Prostate gland (tissue), 2 donors: ENCODE results near the gene SIAH2. TPM values are rescaled to one million over a fixed set of nuclear protein-coding genes. Genes with fewer than 3 reads are reported as not detected.
"Not testable (repeated sequence)": the region's sequence is repeated elsewhere in the genome, so short reads cannot be mapped to it uniquely, and the experiment has no call there.

Source experiments
- DNase-seq: peaks from one replicate; pipeline ENCODE4 v3.0.0-alpha.2; 2019; ENCODE audit warnings: low spot score
- H3K27ac ChIP-seq, 2 donors: fragments of 200-600 bp; sonication (generic); 2 replicates each; pipeline ENCODE4 v1.5.1; 2017 to 2019
- H3K27me3 ChIP-seq: fragments of 200-600 bp; sonication (generic); replicated peaks from 2 replicates; pipeline ENCODE4 v1.5.1; 2019; ENCODE audit not compliant: insufficient read depth
- H3K36me3 ChIP-seq, 2 donors: fragments of 200-600 bp; sonication (generic); 1 replicate in 1 of 2; 2 replicates in 1 of 2; pipeline versions ENCODE4 v1.5.1 to v1.8.1; 2017 to 2019
- H3K4me1 ChIP-seq: fragments of 200-600 bp; sonication (generic); replicated peaks from 2 replicates; pipeline ENCODE4 v1.5.1; 2019
- H3K4me3 ChIP-seq, 2 donors: fragments of 200-600 bp; sonication (generic); 2 replicates each; pipeline ENCODE4 v1.5.1; 2017 to 2019
- H3K9me3 ChIP-seq: fragments of 200-600 bp; sonication (generic); 2 replicates; pipeline ENCODE4 v1.5.1; 2017
- POLR2A ChIP-seq: fragments of 450-650 bp; IDR thresholded peaks from one replicate; pipeline ENCODE4 v1.6.1; 2016; ENCODE audit warnings: antibody characterized with exemption, mild to moderate bottlenecking
- POLR2AphosphoS5 ChIP-seq: sonication (generic); formaldehyde crosslinking; IDR thresholded peaks from one replicate; pipeline ENCODE4 v1.6.1; 2017; ENCODE audit warnings: antibody characterized with exemption
- WGBS: methylation state at CpG from one replicate; pipeline ENCODE4 v1.1.5; 2018; 5-methylcytosine and 5-hydroxymethylcytosine counted together
- intact Hi-C: fragments of 100-400 bp; cut with DNase I; formaldehyde crosslinking; loops from one replicate; pipeline ENCODE4 v1.14.2; 2022
- total RNA-seq, 2 donors: library from RNA; depleted of rRNA; stranded (reverse); fragments of >200 nt; gene quantifications; one replicate each; pipeline ENCODE4 v1.1.0, GENCODE V29; 2016
- TF ChIP-seq, protein P1 (sequence below), 4 experiments: fragments of 200-600 bp in 2 of 4; fragments of 450-650 bp in 2 of 4; sonication (generic) in 2 of 4; IDR thresholded peaks; 1 replicate in 3 of 4; 2 replicates in 1 of 4; pipeline ENCODE4 v1.5.1; 2016 to 2019; ENCODE audit warnings: antibody characterized with exemption in 4 of 4, mild to moderate bottlenecking in 2 of 4, moderate library complexity in 2 of 4

Gene SIAH2
- total RNA-seq, 2 donors from 2014 or later = 47.4 to 48.9 TPM

DNA sequence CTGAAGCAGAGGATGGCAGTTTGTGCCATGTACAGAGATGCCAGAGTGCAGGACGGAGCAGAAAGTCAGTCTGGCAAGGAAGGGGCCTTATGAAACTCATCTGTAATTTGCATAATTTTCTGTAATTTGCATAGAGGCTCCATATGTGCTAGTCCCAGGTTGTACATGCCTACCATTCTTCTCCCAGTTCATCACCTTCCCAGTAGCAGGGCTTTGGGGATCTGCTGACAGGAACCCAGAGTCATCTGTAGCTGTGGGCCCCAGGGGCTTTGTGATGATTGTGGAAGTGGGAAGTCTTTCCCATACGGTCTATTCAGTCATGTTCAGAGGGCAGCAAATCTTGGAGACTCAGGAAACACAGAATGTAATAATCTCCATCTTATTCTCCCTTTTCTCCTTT, 42.4 kb upstream of the SIAH2 start:
- Histone ChIP-seq H3K9me3 (no peaks in the 10 kb centered on the region), H3K27ac (no peak overlapping the region), H3K4me1 (no peaks in the 10 kb centered on the region), H3K27me3 (no peaks in the 10 kb centered on the region), H3K4me3 (no peak overlapping the region), H3K36me3 (no peaks in the 10 kb centered on the region)
- TF ChIP-seq POLR2AphosphoS5 (no peak), POLR2A (no peak)
- TF ChIP-seq, protein P1, sequence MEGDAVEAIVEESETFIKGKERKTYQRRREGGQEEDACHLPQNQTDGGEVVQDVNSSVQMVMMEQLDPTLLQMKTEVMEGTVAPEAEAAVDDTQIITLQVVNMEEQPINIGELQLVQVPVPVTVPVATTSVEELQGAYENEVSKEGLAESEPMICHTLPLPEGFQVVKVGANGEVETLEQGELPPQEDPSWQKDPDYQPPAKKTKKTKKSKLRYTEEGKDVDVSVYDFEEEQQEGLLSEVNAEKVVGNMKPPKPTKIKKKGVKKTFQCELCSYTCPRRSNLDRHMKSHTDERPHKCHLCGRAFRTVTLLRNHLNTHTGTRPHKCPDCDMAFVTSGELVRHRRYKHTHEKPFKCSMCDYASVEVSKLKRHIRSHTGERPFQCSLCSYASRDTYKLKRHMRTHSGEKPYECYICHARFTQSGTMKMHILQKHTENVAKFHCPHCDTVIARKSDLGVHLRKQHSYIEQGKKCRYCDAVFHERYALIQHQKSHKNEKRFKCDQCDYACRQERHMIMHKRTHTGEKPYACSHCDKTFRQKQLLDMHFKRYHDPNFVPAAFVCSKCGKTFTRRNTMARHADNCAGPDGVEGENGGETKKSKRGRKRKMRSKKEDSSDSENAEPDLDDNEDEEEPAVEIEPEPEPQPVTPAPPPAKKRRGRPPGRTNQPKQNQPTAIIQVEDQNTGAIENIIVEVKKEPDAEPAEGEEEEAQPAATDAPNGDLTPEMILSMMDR (IDR thresholded peaks at IDR 0.05) = no peak
- DNase-seq = no peak
- intact Hi-C loops = no loop called here
- 64% methylated on average over 2 of the region's 2 CpGs for WGBS

DNA sequence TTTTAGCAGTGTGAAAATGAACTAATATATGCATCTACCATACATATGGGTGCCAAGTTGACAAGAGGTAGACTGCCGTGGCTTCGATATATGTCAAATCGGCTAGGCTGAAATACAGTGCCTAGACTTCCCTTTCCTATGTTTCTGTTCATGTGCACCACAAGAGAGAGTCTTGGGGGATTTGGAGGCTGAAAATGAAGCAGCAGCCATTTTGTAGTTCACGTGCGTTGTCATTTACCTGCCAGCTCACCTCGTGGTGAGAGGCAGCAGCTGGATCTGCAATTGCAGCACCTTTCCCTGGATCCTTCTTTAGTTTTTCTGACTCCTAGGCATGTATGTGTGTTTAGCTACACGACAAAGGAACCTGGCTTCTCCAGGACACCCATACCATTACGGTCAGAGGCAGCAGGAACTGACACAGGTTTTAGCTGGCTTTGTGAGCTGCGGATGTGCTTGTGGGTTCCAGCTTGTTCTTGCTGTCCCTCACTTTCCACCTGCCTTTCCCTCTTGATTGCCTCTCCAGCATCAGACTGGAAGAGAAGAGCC, 40.5 kb upstream of the SIAH2 start:
- no peak for DNase-seq
- TF ChIP-seq POLR2A (no peak), POLR2AphosphoS5 (no peak)
- TF ChIP-seq, protein P1 (IDR thresholded peaks at IDR 0.05) = no peak
- H3K9me3 ChIP-seq = no peaks in the 10 kb centered on the region
- H3K36me3 ChIP-seq = no peaks in the 10 kb centered on the region
- H3K4me3 ChIP-seq = no peak overlapping the region
- intact Hi-C loops = no loop called here
- H3K4me1 ChIP-seq = no peaks in the 10 kb centered on the region
- H3K27me3 ChIP-seq = no peaks in the 10 kb centered on the region
- no peak overlapping the region for H3K27ac ChIP-seq
- WGBS = 84% methylated on average over 9 of the region's 9 CpGs

DNA sequence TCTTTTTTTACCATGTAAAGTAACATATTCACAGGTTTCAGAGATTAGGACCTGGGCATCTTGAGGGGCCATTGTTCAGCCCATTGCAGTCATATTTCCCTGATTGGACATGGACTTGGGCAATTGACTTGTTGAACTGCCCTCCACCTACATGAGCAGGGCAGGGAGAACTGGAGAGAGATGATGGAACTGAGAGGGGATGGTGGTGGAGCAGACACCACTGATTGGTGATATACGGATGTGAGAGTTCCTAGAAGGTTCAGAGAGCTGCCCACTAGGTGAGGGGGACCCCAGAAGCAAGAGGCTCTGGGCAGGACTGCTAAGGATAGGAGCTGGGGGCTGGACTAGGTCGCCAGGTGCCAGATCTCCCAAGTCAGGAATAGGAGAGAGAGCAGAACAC, 37.8 kb upstream of the SIAH2 start:
- Histone ChIP-seq H3K4me1 (no peaks in the 10 kb centered on the region), H3K36me3 (no peaks in the 10 kb centered on the region), H3K27ac (no peak overlapping the region), H3K4me3 (no peak overlapping the region), H3K27me3 (no peaks in the 10 kb centered on the region), H3K9me3 (no peaks in the 10 kb centered on the region)
- DNase-seq = no peak
- WGBS = 96% methylated on average over 2 of the region's 2 CpGs
- TF ChIP-seq, protein P1 (IDR thresholded peaks at IDR 0.05) = no peak
- TF ChIP-seq POLR2A (no peak), POLR2AphosphoS5 (no peak)
- intact Hi-C loops = no loop called here

DNA sequence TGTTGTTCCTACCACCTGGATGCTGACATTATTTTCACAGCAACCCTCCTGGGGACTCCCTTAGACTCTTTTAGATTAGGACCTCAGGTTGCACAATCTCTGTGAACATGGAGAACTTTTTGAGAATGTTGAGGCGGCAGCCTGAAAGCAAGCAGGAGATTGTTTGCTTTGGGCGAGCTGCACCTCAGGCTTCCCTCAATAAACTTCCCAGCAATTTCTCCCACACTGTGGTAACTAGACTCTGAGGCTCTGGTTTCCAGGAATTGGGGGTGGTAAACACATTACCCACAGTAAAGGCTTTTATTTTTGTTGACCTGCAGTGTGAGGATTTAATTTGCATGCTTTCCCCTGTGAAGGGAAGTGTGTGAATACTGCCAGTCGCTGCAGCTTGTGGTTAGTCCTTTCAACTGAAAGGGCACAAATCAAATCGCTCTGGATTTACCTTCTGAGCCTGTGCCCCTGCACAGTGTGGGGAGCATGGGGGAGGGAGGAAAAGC, 35.2 kb upstream of the SIAH2 start:
- H3K4me3 ChIP-seq = no peak overlapping the region
- intact Hi-C loops = no loop called here
- no peaks in the 10 kb centered on the region for H3K4me1 ChIP-seq
- no peaks in the 10 kb centered on the region for H3K36me3 ChIP-seq
- no peaks in the 10 kb centered on the region for H3K27me3 ChIP-seq
- WGBS = 7% methylated on average over 4 of the region's 4 CpGs
- no peaks in the 10 kb centered on the region for H3K9me3 ChIP-seq
- DNase-seq = peak; percentile 20
- TF ChIP-seq, protein P1 (IDR thresholded peaks at IDR 0.05) = no peak
- no peak for TF ChIP-seq POLR2A
- peak; percentile 17 for TF ChIP-seq POLR2AphosphoS5
- no peak overlapping the region for H3K27ac ChIP-seq

DNA sequence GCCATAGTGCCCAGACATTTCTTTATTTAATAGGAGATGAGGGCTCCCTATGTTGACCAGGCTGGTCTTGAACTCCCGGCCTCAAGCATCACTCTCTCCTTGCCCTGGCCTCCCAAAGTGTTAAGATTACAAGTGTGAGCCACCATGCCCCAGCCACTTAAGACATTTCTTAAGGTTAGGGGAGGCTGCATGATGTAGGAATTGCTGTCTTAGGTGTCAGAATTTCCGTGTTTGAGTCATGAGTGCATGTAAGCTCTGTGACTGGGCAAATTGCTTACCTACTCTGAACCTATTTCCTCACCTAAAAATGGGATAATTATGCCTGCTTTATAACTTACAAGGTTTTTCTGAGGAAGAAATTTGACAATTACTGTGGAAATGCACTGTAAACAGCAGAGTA, 34.2 kb upstream of the SIAH2 start:
- intact Hi-C loops = no loop called here
- H3K4me3 ChIP-seq = no peak overlapping the region
- no peaks in the 10 kb centered on the region for H3K4me1 ChIP-seq
- no peak overlapping the region for H3K27ac ChIP-seq
- TF ChIP-seq, protein P1 (IDR thresholded peaks at IDR 0.05) = no peak
- TF ChIP-seq POLR2AphosphoS5 (no peak), POLR2A (no peak)
- no peaks in the 10 kb centered on the region for H3K36me3 ChIP-seq
- DNase-seq = no peak
- no peaks in the 10 kb centered on the region for H3K9me3 ChIP-seq
- no peaks in the 10 kb centered on the region for H3K27me3 ChIP-seq
- 95% methylated on average over 2 of the region's 2 CpGs for WGBS

DNA sequence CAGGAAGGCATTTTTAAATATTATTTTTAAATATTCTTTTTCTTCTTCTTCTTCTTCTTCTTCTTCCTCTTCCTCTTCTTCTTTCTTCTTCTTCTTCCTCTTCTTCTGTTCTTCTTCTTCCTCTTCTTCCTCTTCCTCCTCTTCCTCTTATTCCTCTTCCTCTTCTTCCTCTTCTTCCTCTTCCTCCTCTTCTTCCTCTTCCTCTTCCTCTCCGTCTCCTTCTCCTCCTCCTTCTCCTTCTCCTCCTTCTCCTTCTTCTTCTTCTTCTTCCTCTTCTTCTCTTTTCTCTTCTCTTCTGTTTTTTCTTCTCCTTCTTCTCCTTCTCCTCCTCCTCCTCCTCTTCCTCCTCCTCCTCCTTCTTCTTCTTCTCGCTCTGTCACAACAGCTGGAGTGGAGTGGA, 33.6 kb upstream of the SIAH2 start:
- H3K27ac ChIP-seq, H3K4me1 ChIP-seq, H3K4me3 ChIP-seq, H3K36me3 ChIP-seq, H3K27me3 ChIP-seq, H3K9me3 ChIP-seq, intact Hi-C loops, DNase-seq: not testable (repeated sequence)
- 95% methylated on average over 2 of the region's 2 CpGs for WGBS
